Stromal cell of bone marrow (primary cell): ENCODE results near the gene TPPP.
A peak's percentile ranks its signal among the peaks of the same experiment; 100 is the strongest.

ENCODE experiments used
- DNase-seq: peaks from one replicate; pipeline ENCODE4 v3.0.0-alpha.2; 2012; ENCODE audit warnings: low read depth

TPPP gene

DNA sequence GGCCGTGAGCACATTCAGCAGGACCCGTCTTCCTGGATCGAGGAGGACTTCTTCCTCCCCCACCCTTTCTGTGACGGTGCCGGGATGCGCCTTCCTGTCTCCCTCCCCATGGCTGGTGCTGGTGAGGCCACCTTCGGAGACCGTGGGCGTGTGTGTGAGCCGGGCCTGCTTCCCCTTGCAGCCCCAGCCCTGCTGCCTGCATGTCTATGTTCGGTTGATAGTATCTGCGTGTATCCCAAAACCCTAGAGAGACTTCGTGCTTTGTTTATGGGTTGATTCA lies 68.3 kb downstream of the TPPP start:
- DNase-seq, result no peak

DNA sequence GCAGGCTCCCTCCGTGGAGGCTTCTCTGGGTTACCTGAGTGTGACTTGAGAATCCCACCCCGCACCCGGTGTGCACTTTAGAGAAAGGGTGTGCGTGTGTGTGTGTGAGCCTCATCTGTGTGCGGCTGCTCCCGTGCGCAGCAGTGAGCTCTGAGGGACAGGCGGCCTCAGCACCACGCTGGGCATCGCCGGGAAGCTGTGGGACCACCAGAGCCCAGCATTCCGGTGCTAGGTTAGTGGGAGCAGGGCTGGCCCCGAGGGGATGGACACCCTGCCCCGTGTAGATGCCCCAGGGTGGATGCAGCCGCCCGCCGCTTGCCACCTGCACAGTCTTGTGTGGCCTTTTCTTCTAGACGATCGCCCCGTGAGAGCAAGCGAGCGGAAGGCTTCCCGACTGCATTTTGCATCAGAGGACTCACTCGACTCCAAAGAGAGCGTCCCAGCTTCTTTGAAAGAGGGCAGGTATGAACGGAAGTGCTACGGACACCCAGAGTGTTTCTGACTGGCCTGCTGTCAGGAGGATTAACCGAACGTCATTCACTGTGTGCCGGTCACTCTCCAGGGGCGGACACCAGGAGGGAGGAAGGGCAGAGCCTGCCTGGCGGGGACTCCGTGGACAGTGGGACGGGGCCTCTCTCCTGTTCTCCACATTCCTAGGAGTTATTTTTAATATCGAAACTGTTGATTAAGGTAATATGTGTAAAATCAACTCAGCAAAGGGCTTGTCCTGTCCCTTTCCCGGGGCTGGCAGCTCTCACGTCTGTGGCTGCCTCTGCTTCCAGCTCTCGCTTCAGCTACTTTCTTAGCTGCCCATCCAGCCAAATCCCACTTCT lies 68.8 kb downstream of the TPPP start:
- no peak for DNase-seq

DNA sequence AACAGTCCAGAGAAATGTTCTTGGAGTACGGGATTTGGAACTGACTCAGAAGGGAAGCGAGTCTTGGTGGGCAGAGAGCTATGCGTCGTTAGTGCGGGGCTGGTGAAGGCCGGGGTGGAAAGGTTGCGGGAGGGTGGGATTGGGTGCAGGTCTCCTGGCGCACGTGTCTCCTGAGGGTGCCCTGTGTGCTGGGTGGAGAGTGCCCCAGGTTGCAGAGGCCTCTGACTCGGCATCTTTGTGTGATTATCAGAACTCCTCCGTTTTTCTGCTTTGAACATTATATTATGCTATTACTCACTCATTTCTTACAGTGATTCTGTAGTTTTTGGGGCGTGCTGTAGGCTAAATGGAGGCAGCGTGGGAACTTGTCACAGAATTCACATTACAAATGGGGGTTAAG lies 69.6 kb downstream of the TPPP start:
- DNase-seq, result no peak

DNA sequence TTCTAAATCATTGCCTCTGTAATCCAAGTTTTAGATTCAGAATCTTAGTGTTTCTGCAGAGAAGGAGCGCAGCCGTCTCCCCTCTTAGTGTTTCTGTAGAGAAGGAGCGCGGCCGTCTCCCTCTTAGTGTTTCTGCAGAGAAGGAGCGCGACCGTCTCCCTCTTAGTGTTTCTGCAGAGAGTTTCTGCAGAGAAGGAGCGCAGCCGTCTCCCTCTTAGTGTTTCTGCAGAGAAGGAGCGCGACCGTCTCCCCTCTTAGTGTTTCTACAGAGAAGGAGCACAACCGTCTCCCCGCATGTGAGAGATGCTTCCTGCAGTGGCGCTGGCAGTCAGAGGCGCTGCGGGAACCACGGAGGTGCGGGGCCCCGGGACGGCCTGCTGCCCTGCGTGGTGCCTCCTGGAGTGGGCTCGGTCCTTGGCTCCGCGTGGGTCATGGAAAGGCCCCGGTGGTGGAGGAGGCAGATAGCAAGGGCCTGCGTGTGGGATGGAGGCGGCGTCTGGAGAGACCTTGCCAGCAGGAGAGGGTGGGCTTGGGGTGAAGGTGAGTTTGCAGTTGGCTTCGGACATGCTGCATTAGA lies 70.1 kb downstream of the TPPP start:
- DNase-seq, result no peak

DNA sequence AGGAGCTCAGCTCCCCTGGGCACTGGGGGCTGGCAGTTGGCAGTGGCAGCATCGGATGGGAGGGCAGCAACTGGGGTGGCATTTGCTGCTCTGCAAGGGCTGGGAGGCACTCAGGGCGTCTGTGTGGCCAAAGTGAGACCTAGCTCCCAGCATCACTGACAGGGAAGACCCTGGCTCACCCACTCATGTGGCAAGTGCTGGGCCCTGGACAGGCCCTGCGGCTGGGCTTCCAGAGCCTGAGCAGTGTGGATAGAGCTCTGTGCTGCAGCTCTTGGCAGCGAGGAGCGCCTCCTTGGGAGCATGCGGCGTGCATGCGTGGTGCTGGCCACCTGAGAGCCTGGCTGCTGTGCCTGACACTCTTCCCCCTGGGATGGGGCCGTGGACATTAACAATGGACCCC lies 70.8 kb downstream of the TPPP start:
- DNase-seq, result no peak

DNA sequence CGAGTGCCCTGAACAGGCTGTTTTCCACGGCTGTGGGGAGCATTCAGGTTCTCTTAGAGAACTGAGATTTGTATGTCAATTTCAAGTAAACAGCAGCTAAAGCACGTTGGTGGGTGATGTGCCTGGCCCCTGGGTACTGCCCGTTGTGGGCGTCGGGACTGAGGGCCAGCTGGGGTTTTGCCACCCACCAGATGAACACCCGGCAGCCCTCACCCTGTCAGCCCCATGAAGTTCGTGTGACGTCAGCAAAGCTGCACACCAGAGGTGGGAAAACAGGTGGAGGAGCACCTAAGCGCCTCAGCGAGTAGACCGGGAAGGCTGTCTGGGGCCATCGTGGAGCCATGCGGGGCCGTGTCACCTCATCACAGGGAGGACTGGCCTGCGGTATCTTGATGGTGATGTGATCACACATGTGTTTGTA lies 71.8 kb downstream of the TPPP start:
- DNase-seq, result no peak

DNA sequence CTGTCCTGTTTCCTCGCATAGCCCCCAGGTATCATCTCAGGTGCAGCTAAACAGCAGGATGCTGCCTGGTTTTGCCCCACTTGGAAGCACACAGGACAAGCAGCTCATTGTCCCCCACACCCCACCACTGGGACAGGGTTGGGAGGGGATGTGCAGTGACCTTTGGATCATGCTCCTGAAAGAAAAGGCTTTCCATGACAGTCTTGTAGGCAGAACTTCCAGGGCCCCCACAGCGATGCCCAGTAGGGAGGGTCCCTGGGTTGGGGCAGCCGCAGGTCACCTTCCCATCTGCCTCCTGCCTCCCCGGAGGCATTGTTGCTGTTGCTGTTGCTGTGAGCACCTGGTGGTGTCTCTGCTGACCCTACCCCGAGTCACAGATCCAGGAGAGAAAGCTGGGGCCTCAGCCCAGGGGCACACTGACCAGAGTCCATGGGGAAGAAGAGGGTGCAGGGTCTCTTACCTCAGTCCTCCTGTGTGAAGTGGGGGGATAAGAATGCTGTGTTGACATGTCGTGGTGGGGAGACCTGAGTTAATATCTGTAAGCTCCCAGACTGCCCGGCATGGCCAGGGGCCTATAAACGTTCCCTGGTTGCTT lies 72.5 kb downstream of the TPPP start:
- DNase-seq, result no peak

DNA sequence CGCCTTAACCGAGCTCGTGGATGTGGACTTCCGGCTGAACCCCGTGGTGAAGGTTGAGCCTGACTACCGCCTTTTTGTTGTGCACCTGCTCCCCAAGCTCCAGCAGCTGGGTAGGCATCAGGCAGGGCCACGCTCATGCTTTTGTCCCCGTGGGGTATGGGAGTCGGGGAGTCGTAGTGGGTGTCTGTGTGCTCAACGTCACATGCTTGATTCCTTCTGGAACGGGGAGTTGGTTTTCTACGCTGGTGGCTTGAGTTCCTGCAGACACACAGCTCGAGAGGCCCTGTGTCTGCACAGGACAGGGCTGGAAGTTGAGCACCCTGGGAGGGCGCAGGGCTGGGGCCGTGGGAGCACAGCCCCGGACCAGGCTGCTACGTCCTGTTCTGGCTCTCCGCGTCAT lies 73.0 kb downstream of the TPPP start:
- no peak for DNase-seq

DNA sequence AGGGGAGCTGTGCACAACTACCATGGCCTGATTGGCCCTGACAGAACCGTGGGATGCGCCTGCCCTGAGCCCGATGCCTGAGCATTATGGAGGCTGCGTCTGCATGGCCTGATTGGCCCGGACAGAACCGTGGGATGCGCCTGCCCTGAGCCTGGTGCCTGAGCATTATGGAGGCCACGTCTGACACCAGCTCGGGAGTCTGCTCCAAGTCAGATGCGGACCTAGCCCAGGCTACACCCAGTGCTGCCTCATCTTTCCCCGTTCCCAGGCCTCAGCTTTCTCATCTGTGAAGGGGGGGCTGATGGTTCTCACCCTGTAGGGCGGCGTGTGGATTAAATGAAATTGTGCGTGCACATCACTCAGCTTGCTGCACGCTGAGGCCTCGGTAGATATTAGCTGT lies 73.7 kb downstream of the TPPP start:
- no peak for DNase-seq

DNA sequence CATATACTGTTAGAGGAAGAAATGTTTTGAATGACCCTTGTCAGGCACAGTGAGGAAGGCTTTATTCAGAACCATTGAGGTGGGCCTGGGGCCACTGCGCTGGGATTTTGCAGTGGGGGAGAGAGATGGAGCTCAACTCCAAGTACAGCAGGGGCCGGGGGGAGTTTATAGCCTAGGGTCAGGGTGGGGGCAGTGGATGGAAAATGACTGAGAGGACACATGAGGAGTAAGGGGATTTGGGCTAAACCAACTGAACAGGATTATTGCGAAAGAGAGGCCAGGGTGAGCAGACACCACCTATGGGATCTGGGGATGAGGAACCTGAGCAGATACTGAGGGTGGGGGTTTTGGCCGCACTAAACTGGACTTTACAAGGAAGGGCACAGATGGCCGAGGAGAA lies 74.7 kb downstream of the TPPP start:
- no peak for DNase-seq

DNA sequence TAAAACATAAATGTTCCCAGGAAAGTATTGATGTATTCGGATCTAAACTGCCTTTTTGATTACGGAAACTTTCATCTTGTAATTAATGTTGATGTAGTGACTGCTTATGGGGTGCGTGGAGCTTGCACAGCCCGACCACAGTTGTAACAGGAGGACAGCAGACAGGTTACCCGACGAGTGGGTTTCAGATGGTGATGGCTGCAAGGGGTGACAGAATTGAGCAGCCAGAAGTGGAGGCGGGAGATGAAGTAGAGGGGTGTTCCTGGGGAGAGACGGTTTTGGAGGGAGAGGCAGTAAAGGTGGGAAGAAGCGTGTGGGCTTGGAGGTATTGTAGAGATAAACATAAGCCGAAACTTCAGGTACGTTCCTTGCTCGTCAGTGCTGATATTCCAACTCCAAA lies 75.3 kb downstream of the TPPP start:
- DNase-seq, result no peak

DNA sequence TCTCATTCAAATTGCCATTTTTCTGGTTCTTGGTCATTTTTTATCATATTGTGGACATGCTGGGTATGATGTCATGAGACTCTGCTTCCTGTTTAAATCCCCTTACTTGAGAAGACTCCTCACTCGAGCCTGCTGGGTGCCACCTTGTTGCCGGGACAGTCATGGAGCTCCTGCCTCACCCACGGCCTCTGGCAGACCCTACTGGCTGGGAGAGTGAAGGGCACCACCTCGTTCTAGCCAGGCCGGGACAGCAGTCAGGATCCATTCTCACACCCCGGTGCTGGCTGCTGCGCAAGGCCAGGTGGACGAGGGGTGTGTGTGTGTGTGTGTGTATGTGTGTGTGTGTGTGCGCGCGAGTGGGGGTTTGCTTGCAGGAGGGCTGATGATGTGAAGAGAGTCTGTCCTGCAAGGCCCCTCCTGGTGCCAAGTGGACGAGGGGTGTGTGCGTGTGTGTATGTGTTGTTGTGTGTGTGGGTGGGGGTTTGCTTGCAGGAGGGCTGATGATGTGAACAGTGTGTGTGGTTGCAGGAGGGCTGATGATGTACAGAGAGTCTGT lies 76.6 kb downstream of the TPPP start:
- DNase-seq, result no peak

DNA sequence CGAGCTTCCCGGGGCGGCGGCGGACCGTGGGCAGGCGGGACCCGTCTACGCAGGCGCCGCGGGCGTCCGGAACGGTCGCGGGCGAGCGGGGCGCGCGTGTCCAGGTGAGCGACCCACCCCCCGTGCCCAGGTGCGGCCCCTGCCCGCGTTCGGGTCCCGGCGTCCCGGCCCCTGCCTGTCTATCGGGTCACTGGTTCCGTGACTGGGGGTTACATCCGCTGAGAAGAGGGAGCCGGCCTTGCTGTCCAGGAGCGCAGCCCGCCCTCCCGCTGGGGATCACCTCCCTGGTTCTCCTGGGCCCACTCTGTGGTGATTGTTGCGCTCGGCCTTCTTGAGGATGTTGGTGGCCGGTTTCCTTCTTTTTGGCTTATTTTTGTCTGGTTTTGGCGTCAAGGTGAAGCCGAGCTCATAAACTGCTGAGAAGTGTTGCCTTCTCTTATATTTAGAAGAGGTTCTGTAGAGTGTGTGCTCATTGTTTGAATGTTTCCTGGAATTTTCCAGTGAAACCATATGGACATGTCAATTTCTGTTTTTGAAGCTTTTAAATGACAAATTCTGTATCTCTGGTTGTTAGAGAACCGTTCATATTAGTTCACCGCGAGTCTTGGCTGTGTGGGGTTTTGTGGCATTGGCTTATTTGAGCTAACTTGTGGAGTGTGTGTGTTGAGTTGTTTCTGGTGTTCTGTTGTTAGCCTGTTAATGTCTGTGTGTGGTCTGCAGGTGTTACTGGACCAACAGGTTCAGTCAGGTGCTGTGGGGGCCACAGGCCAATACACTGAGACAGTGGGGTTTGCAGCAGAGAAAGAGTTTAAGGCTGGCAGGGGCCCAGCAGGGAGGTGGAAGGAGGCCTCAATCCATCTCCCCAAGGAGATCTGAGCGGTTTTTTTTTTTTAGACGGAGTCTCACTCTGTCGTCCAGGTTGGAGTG lies 80.4 kb downstream of the TPPP start:
- DNase-seq, result no peak

DNA sequence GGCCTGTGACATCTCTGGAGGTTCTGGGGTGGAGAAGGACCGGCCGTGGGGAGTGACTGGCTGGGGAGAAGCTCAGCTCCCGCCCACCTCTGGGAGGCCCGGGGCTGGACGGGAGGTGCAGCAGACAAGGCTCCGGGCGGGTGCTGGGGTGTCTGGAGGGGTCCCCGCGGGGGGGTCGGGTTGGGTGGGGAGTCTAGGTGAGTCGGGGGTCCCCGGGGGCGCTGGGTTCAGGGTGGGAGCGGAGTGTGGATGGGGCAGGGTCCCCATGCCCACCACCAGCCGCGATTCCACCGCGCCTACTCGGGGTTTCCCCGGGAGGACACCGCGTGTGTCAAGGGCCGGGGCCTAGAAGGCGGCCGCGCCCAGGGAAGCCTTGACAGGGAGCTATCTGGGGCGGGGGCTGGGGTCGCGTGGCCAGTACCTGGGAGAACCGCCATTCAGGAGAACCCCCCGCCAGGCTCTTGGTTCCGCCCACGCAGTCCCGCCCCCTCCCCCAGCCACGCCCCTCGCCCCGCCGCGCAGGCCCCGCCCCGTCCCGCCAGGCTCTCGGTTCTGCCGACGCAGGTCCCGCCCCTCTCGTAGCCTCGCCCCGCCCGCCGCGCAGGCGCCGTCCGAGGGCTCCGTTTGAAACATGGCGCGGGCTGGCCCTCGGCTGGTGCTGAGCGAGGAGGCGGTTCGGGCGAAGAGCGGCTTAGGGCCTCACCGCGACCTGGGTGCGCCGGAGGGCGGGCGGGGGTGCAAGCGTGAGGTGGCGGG lies 81.2 kb downstream of the TPPP start, which contains the start of gene CEP72:
Gene CEP72, plus strand, starts transcription at position 610 of the 756 bp plus-strand sequence. Its CDS starts 22 bp downstream, at position 632.
- DNase-seq, result peak; percentile 65

DNA sequence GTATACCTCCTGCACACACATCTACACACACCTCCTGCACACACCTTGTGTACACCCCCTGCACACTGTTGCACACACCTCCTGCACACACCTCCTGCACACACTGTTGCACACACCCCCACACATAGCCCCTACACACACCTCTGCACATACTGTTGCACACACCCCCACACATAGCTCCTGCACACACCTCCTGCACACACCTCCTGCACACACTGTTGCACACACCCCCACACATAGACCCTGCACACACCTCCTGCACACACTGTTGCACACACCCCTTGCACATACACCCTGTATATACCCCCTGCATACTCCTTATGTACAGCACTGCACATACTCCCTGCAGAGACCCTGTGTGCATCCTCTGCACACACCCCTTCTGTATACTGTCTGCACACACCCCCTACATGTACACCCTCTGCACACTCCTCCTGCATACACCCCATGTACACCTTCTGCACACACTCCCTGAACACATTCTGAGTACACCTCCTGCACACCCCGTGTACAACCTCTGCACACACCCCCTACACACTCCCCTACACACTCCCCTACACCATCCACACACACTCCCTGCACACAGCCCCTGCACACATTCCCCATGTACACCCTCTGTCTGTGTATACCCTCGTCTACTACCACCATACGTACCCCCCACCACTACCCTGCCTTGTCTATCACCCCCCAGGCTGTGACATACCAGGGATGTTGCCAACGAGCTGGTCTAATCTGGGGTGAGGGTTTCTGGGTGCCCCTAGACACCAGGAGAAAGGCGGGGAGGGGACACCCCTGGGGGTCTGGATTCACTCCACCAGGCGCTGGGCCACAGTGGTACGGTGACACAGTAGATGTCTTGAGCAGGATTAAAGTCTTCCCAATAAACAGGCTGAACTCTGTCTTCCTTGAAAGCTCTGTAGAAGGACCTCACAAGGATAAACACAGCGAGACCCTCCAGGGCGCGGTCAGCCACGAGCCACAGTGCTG lies 82.1 kb downstream of the TPPP start:
- no peak for DNase-seq

DNA sequence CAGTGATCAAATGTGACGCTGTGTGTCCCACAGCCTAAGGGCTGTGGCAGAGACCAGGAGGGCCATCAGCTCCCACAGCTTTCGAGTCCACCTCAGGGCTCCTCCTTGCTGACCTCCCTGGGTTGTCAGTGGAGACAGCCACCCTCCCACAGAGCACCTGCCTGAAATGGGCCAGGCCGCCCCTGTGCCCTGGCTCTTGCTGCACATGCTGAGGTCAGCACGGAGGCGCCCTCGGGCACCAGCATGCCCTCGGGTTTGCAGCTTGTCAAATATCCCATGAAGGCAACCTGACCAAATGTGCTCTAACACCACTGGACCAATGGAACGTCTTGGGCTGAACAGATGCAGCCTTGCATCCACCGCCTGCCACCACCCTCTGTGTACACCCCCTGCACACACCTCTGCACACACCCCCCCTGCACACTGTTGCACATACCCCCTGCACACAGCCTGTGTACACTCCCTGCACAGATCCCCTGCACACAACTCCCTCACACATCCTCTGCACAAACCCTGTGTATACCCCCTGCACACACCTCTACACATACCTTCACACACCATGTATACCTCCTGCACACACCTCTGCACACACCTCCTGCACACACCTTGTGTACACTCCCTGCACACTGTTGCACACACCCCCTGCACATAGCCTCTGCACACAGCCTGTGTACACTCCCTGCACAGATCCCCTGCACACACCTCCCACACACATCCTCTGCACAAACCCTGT lies 83.0 kb downstream of the TPPP start:
- DNase-seq, result no peak
